HG03095 (cell line): ENCODE results near the gene PHLDB2.
A peak's percentile ranks its signal among the peaks of the same experiment; 100 is the strongest.

ENCODE experiments used
- ATAC-seq: cut with Tn5 transposase; IDR thresholded peaks from one replicate; pipeline ENCODE4 v1.9.1; 2021; ENCODE audit warnings: moderate library complexity; ENCODE audit not compliant: unreplicated experiment

The PHLDB2 gene

DNA sequence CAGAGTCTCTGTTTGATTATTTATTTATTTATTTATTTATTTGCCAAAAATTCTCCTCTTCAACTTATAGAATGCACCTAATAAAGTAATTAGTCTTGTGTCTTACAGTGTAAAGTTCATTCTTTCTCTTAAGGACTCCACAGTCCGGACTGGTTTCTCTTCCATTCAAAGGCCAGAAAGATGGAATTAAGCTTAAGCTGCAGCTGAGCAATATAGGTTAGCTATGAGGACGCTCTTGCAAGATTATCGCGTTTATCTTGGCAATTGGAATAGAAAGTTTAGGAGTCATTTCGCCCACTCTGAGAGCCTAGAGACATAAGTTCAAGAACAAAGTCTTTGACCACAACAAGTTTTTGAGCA is 154.7 kb downstream of the PHLDB2 start:
- ATAC-seq: peak; percentile 26

DNA sequence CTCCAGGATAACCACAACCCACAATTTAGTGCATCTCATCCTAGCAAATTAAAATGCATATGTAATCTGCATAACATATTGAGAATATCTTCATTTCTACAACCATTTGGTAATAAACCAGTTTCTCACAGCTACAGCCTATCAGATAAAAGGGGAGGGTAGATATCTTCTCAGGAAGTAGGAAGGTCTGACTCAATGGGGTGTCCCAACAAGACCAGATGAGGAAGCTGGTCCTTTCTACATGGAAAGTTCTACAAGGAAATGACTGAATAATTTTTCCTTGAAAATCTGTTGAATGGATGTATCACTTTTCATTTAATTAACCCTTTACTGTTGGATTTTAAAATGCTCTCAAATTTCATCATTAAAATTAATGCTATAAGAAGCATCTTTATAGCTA is 158.0 kb downstream of the PHLDB2 start:
- ATAC-seq: no peak

DNA sequence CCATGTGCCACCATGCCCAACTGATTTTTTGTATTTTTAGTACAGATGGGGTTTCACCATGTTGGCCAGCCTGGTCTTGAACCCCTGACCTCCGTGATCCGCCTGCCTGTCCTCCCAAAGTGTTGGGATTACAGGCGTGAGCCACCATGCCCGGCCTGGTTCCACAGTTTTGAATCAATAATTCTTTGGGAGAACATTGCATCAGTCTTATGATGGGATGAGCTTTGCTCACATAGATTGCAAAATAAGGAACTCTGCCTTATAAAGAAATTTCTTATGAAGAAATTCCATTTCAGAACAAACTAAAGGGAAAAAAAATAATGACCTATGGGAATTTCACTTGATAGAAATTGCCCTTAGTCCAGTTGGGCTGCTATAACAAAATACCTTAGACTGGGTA is 159.6 kb downstream of the PHLDB2 start:
- no peak for ATAC-seq

DNA sequence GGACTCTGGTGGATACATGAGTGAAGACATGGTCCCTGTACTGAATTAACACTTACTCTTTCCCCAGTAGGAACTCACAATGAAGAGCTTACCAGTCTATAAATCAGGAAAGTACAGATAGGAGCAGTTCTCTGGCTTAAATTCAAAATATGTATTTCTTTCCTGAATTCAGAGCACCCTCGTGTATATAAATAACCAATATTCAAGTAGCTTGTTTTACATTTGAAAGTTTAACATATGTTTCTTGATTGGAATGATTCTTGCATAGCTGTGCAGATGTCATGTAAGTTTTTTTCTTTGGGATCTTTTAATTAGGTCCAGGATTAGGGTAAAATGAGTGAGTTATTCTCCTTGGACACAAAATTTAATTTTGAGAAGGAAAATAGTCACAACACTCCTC is 160.7 kb downstream of the PHLDB2 start:
- no peak for ATAC-seq

GRCh38 chr3:112020674-112021085 is 161.6 kb downstream of the PHLDB2 start:
- no peak for ATAC-seq
